Stimulated activated CD8-positive, alpha-beta memory T cell treated with anti-CD3 and anti-CD28 coated beads, Interleukin-7, amount 100 ng/mL, for 1 hour (primary cell): Measurements from ENCODE around the gene CNPY2.
"Not testable (repeated sequence)": the region's sequence is repeated elsewhere in the genome, so short reads cannot be mapped to it uniquely, and the experiment has no call there.

ENCODE experiments used
- DNase-seq, 2 donors: peaks; one replicate each; pipeline ENCODE4 v3.0.0-alpha.2; 2020; ENCODE audit warnings: low read depth in 2 of 2

Gene CNPY2

GRCh38 chr12:56333679-56334489 lies 18.1 kb upstream of the CNPY2 start, which contains the start of gene PAN2:
TSS of gene PAN2 (minus strand) at chr12:56334000. CDS start at chr12:56333094, 906 bp downstream.
- peak; percentile 83 to 86 for DNase-seq

GRCh38 chr12:56333197-56333678 lies 17.4 kb upstream of the CNPY2 start:
- no peak for DNase-seq

GRCh38 chr12:56332512-56333196 lies 16.9 kb upstream of the CNPY2 start:
- DNase-seq, result no peak

GRCh38 chr12:56330936-56331490 lies 15.2 kb upstream of the CNPY2 start:
- no peak for DNase-seq

GRCh38 chr12:56326533-56326932 lies 10.7 kb upstream of the CNPY2 start:
- DNase-seq, result no peak

- no peak for DNase-seq
Measured at GRCh38 chr12:56326126-56326525, 10.3 kb upstream of the CNPY2 start.

GRCh38 chr12:56324206-56324605 lies 8.4 kb upstream of the CNPY2 start:
- DNase-seq, result no peak

- DNase-seq, result not testable (repeated sequence)
Measured at GRCh38 chr12:56321610-56322009, 5.8 kb upstream of the CNPY2 start.

- no peak for DNase-seq
Measured at GRCh38 chr12:56321027-56321426, 5.2 kb upstream of the CNPY2 start.

GRCh38 chr12:56317675-56318074 lies 1.9 kb upstream of the CNPY2 start:
- no peak for DNase-seq

- no peak for DNase-seq
Measured at GRCh38 chr12:56315249-56315621, 553 bp downstream of the CNPY2 start.

- no peak for DNase-seq
Measured at GRCh38 chr12:56311003-56311402, 4.8 kb downstream of the CNPY2 start.

GRCh38 chr12:56308714-56309113 lies 7.1 kb downstream of the CNPY2 start:
- no peak for DNase-seq

GRCh38 chr12:56307221-56307965 lies 8.4 kb downstream of the CNPY2 start:
- DNase-seq, result no peak

GRCh38 chr12:56304872-56305590 lies 10.8 kb downstream of the CNPY2 start:
- DNase-seq, result no peak

- DNase-seq, result no peak
Measured at GRCh38 chr12:56304276-56304675, 11.5 kb downstream of the CNPY2 start.

- no peak for DNase-seq
Measured at GRCh38 chr12:56300644-56301464, 14.9 kb downstream of the CNPY2 start.

GRCh38 chr12:56299853-56300643 lies 15.7 kb downstream of the CNPY2 start, which contains the start of gene CS:
TSS of gene CS (minus strand) at chr12:56300330. CDS start at chr12:56300201, 129 bp downstream.
- DNase-seq, result peak; percentile 93 to 94

- DNase-seq, result no peak
Measured at GRCh38 chr12:56299308-56299852, 16.4 kb downstream of the CNPY2 start.
